IPS-18a (cell line): Measurements from ENCODE around the gene LAMA5.

ENCODE experiments used
- H3K27ac ChIP-seq: one replicate; pipeline ENCODE4 v1.5.1; 2013; ENCODE audit warnings: low read length
- H3K27me3 ChIP-seq: one replicate; pipeline ENCODE4 v1.6.1; 2013; ENCODE audit warnings: mild to moderate bottlenecking, low read length; ENCODE audit not compliant: control insufficient read depth, insufficient read depth
- H3K36me3 ChIP-seq: one replicate; pipeline ENCODE4 v1.6.1; 2013; ENCODE audit warnings: low read depth, low read length; ENCODE audit not compliant: control insufficient read depth
- H3K4me1 ChIP-seq: one replicate; pipeline ENCODE4 v1.6.1; 2013; ENCODE audit warnings: low read depth, low read length; ENCODE audit not compliant: control insufficient read depth
- H3K4me3 ChIP-seq: one replicate; pipeline ENCODE4 v1.5.1; 2013; ENCODE audit warnings: low read length
- H3K9ac ChIP-seq: one replicate; pipeline ENCODE4 v1.6.1; 2013; ENCODE audit warnings: mild to moderate bottlenecking, low read length, moderate library complexity
- H3K9me3 ChIP-seq: one replicate; pipeline ENCODE4 v1.6.1; 2013; ENCODE audit warnings: low read depth, low read length; ENCODE audit not compliant: control insufficient read depth

Gene LAMA5

DNA sequence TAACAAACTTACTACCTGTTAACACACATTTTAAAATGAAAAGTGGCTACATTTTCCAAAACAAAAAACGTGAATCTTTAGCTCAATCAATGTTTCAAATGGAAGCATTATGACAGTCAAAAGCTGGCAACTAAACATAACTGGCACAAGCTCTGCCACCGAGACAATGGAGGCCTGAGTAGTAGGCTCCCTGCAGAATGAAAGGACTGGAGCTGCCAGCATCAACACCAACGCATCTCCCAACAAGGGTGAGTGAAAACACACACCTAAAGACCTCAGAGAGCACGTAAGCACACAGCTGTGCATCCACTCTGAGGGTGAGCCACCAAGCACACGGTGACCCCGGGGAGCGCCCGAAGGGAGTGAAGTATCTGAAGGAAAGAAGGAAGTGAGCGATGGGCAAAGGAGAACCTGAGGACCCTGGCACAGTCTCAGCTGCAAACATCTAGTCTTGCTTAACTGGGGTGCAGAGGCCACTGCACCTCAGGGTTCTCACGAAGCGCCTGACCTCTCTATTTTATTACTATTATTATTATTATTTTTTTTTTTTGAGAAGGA lies 65.9 kb downstream of the LAMA5 start:
- H3K36me3 ChIP-seq = peaks cover 21% of the 10 kb centered on the region
- no peak overlapping the region for H3K9ac ChIP-seq
- no peaks in the 10 kb centered on the region for H3K27me3 ChIP-seq
- no peaks in the 10 kb centered on the region for H3K4me1 ChIP-seq
- no peaks in the 10 kb centered on the region for H3K9me3 ChIP-seq
- no peak overlapping the region for H3K27ac ChIP-seq
- H3K4me3 ChIP-seq = no peak overlapping the region

DNA sequence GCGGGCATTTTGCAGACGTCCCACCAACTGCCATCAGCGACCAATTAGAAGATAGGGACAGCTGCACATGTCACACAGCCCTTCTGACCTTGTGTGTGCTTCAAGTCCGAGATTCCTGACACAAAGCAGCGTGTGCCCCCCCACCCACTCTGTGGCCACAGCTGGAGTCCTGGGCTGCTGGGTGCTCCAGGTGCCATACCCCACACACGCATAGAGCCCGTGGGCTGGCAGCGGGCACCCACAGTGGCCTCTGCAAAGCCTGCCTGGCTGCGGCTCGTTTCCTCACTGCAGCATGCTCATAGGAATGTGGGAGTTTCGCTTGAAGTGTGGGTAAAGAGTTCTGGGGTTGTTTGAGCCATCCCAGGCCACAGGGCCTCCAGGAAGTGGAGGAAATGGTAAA lies 66.8 kb downstream of the LAMA5 start:
- Histone ChIP-seq H3K27ac (no peak overlapping the region), H3K9ac (no peak overlapping the region), H3K27me3 (no peaks in the 10 kb centered on the region), H3K4me3 (no peak overlapping the region), H3K4me1 (no peaks in the 10 kb centered on the region), H3K36me3 (peaks cover 13% of the 10 kb centered on the region), H3K9me3 (no peaks in the 10 kb centered on the region)

DNA sequence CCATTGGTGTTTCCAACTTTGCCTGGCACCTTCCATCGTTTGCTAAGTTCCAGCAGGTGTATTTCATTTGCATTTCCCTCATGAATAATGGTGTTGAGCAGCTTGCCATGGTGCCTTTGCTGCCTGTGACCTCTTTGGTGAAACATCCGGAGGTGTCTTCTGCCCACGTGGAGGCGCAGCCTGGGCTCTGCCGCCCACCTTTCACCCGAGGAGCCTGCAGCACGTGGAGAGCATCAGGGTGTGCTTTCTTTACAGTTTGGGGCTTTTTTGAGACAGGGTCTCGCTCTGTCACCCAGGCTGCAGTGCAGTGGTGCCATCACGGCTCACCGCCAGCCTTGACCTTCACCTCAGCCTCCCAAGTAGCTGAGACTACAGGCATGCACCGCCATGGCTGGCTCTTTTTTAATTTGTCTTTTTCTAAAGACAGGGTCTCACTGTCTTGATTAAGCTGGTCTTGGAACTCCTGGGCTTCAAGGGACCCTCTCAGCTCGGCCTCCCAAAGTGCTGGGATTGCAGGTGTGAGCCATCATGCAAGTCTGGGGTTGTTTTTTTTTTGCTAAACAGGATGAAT lies 67.4 kb downstream of the LAMA5 start:
- H3K36me3 ChIP-seq = peaks cover 11% of the 10 kb centered on the region
- H3K9me3 ChIP-seq = no peaks in the 10 kb centered on the region
- no peaks in the 10 kb centered on the region for H3K4me1 ChIP-seq
- H3K27me3 ChIP-seq = no peaks in the 10 kb centered on the region
- no peak overlapping the region for H3K4me3 ChIP-seq
- no peak overlapping the region for H3K27ac ChIP-seq
- no peak overlapping the region for H3K9ac ChIP-seq

DNA sequence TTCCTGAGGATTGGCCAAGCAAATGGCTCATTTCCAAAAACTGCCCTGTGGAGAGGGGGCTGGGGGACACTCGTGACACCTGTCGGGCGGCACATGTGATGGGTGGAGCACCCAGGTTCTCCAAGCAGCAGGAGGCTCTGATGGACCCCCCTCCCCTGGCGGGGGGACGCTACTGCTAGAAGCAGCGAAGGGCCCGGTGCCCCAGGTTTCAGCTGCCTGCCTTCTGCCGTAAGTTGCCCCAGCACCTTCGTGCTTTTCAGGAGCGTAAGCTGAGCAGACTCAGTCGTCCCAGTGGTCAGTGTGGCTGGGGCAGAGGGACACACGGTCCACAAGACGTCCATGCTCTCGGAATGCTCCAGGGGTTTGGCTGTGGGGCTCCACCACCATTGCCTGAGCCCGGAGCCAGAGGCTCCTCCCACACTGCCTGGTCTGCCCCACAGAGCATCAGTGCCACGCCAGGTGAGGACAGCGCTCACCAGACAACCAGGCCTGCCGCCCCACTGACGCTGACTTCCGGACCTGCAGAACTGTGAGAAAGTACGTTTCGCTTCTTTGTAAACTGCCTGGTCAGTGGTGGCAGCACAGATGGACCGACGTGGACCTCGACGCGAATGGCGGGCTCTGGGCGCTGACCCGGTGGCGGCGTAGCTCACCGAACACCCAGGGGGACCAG lies 68.4 kb downstream of the LAMA5 start:
- Histone ChIP-seq H3K27ac (no peak overlapping the region), H3K9me3 (no peaks in the 10 kb centered on the region), H3K4me3 (no peak overlapping the region), H3K27me3 (no peaks in the 10 kb centered on the region), H3K36me3 (peaks cover 8% of the 10 kb centered on the region), H3K9ac (no peak overlapping the region), H3K4me1 (no peaks in the 10 kb centered on the region)

DNA sequence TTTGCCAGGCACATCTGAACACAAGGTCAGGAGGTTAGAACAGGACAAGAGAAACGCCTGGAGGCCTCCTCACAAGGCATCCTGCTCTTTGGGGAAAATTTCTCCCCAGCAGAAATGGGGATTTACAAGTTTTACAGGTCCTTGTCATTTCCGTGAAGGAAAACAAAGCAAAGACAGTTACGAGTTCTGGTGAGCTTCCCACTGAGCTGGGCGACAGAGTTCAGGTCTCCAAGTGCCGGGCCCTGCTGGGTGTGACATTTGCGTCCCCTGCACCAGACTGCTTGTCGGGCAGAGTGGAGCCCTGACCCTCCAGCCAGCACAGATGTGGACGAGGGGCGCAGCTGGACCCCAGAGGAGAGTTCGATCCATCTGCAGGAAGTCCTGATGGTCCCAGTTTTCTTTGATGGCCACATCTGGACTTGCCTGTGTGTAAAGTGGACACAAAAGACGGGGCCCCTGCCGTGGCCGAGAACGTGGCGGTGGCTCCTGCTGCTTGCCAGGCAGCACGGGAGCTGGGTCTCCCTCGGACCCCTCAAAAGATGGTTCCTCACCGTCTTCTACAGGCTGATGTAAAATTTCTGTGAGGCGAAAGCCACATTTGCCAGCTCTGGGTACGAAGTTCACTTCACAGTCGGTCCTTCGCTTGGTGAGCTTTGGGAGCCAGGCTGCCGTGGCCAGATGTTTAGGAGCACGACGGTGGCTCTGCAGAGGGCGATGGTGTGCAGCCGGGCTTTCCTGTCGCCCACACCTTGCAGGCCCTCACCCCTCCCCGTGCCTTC lies 69.5 kb downstream of the LAMA5 start:
- Histone ChIP-seq H3K27ac (no peak overlapping the region), H3K9ac (no peak overlapping the region), H3K9me3 (no peaks in the 10 kb centered on the region), H3K36me3 (peaks cover 13% of the 10 kb centered on the region), H3K27me3 (no peaks in the 10 kb centered on the region), H3K4me1 (no peaks in the 10 kb centered on the region), H3K4me3 (no peak overlapping the region)

DNA sequence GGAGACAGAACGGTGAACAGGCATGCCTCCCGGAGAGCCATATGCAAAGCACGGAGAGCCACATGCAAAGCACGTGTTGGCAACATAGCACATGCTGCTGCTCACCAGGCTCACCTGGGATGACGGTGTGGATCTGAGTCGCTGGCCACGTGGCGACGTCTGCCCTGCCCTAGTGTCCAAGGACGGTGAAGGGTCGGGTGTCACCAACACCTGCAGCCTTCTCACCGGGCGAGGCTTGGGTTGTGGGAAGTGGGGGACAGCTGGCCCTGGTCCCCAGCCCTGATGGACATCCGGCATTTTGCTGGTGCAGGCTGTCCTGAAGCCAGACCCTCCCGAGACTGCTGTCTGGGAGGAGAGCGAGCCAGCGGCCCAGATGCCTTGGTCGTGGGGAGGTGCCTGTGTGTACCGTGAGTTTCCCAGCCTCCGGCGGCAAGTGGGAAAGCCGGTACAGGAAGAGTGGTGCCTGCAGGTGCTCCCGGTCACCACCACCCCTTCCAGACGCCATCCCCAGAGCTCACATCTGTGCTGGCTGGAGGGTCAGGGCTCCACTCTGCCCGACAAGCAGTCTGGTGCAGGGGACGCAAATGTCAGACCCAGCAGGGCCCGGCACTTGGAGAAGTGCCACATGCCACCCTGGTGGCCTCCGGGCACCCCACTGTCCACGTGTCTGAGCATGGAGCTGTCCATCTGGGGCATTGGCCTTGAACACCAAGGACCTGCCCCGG lies 70.2 kb downstream of the LAMA5 start:
- no peak overlapping the region for H3K4me3 ChIP-seq
- H3K9me3 ChIP-seq = no peaks in the 10 kb centered on the region
- peaks cover 17% of the 10 kb centered on the region for H3K36me3 ChIP-seq
- H3K4me1 ChIP-seq = no peaks in the 10 kb centered on the region
- H3K27ac ChIP-seq = no peak overlapping the region
- H3K9ac ChIP-seq = no peak overlapping the region
- H3K27me3 ChIP-seq = no peaks in the 10 kb centered on the region

DNA sequence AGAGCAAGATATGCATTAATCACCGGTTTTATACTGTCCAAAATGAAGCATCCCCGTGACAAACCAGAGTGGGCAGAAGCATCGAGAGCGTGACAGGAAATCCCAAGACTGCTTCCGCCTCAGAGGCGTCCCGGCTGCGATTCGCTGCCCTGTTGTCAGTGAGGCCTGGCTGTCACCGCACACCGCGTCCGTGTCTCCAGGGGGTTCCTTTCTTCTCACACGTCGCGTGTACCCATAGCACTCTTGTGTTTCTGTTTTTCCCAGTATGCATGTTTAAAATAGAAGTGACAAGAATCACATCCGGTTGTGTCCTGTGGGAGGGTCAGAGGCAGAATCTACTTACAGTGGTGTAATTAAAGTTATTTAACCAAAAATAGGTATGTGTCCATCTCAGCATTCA lies 72.6 kb downstream of the LAMA5 start:
- no peak overlapping the region for H3K4me3 ChIP-seq
- H3K9me3 ChIP-seq = no peaks in the 10 kb centered on the region
- H3K36me3 ChIP-seq = peaks cover 18% of the 10 kb centered on the region
- no peaks in the 10 kb centered on the region for H3K4me1 ChIP-seq
- no peak overlapping the region for H3K9ac ChIP-seq
- H3K27ac ChIP-seq = no peak overlapping the region
- no peaks in the 10 kb centered on the region for H3K27me3 ChIP-seq

DNA sequence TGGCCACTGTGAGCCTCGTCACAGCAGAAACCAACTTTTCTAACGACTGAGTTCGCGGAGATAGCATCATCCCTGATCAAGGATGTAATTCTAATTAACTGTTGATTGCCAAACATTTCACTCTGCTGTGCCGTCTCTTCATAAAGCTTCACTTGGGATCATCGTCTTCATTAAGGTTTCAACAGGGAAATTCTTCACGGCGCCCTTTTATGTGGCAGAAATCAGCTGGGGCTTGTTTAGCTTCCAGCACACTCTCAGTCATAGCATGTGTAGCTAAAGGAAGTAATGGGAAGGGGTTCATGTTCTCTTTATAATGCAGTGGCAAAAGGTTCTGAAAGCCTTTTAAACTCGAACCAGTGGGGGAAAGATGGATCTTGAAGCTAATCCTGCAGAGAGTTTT lies 73.2 kb downstream of the LAMA5 start:
- no peaks in the 10 kb centered on the region for H3K4me1 ChIP-seq
- peaks cover 18% of the 10 kb centered on the region for H3K36me3 ChIP-seq
- H3K27me3 ChIP-seq = no peaks in the 10 kb centered on the region
- H3K9me3 ChIP-seq = no peaks in the 10 kb centered on the region
- H3K27ac ChIP-seq = no peak overlapping the region
- H3K9ac ChIP-seq = no peak overlapping the region
- no peak overlapping the region for H3K4me3 ChIP-seq

DNA sequence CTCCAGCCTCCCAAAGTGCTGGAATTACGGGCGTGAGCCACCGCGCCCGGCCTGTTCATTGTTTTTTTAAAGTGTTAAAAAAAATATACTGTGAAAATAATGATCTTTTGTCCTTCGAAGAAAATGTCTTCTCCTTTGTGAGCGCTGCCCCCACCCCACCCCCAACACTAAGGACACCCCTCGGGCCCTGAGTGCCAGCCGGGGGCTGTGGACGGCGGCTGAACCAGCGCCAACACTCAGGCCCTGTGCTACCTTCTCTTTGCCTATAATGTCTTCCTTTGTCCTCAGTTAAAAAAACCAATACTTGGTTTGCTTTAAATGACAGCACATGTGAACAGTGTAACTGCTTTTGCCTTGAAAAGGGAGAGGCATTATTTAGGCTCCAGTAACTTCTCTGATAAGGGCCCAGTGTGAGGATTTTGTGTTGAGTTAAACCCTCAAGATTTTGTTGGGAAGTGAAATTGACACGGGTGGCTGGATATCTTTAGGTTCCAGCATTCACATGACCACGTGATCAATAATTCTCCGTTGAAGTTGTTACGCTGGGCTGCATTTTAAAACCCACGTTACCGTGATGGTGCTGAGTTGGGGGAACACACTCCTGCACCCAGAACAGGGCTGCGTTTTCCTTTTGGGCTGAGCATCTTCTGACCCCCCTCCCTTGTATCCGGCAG lies 73.9 kb downstream of the LAMA5 start:
- Histone ChIP-seq H3K36me3 (peaks cover 18% of the 10 kb centered on the region), H3K27ac (no peak overlapping the region), H3K9ac (no peak overlapping the region)

DNA sequence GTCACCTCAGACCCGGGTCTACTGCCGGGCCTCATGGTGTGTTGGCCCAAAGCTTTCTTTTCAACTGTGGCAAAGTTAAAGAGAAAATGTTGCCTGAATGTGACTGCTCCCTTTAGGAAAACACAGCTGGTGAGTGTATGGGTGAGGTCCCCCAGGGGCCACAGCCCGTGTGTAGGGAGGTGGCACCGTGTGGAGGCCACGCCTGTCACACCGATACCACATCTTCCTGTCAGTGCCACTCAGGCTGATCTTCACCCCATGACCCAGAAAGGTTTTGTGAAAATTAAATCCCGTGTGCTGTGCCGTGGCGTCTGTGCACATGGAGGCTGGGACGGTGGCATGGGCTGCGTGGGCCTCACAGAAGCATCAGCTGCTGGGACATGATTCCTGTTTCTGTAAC lies 75.0 kb downstream of the LAMA5 start:
- H3K9ac ChIP-seq = no peak overlapping the region
- peaks cover 18% of the 10 kb centered on the region for H3K36me3 ChIP-seq
- no peaks in the 10 kb centered on the region for H3K9me3 ChIP-seq
- H3K27ac ChIP-seq = no peak overlapping the region
- H3K4me3 ChIP-seq = no peak overlapping the region
- H3K4me1 ChIP-seq = no peaks in the 10 kb centered on the region
- no peaks in the 10 kb centered on the region for H3K27me3 ChIP-seq

More for the DNA sequence above, 73.9 kb downstream of the LAMA5 start:
- no peaks in the 10 kb centered on the region for H3K9me3 ChIP-seq
- no peaks in the 10 kb centered on the region for H3K4me1 ChIP-seq
- H3K27me3 ChIP-seq = no peaks in the 10 kb centered on the region
- no peak overlapping the region for H3K4me3 ChIP-seq
